Sigmoid colon (tissue), 4 donors: ENCODE results near the gene POLR2H.

ENCODE experiments used
- POLR2A ChIP-seq, 2 donors: fragments of 450-650 bp; IDR thresholded peaks; one replicate each; pipeline ENCODE4 v1.6.1; 2016; ENCODE audit warnings: antibody characterized with exemption in 2 of 2, mild to moderate bottlenecking in 2 of 2, moderate library complexity in 2 of 2
- POLR2AphosphoS5 ChIP-seq, 4 donors: sonication (generic); formaldehyde crosslinking; IDR thresholded peaks; one replicate each; pipeline ENCODE4 v1.6.1; 2017; ENCODE audit warnings: antibody characterized with exemption in 4 of 4

DNA sequence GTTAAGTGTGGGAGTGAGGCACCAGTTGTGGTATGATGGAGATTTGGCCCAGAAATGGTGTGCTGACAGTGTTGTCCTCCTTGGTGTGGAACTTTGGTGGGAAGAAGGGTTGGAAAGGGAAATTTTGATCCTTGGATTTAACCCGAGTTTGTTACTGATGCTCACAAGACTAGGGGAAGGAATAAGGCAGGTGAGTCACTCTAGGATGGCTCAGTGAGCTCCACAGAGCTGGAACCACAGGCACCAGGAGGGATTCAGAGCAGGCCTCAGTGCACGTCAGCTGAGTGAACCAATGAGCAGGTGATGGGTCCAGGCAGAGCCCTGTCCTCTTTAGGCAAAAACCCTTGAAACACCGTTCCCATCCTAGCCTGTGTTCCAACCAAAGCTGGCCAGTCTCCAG is 29.8 kb downstream of the POLR2H start:
- TF ChIP-seq POLR2AphosphoS5 (IDR thresholded peaks at IDR 0.05) = no peak
- no peak for TF ChIP-seq POLR2A (IDR thresholded peaks at IDR 0.05)
